Spleen (tissue), 11 donors: ENCODE data around the gene SYNRG. TPM values are rescaled to one million over a fixed set of nuclear protein-coding genes. Genes with fewer than 3 reads are reported as not detected.

Experiments
- DNase-seq: peaks from one replicate; pipeline ENCODE4 v3.0.0-alpha.2; 2020
- H3K27ac ChIP-seq, 8 donors: fragments of 200-600 bp; sonication (generic) in 7 of 8; 1 replicate in 4 of 8; 2 replicates in 4 of 8; pipeline versions ENCODE4 v1.5.0 to v1.8.0; 2016 to 2021; ENCODE audit warnings: inconsistent platforms in 4 of 8, mild to moderate bottlenecking in 4 of 8, moderate library complexity in 1 of 8
- H3K27me3 ChIP-seq, 7 donors: fragments of 200-600 bp; sonication (generic) in 6 of 7; replicated peaks in 1 of 7; 1 replicate in 4 of 7; 2 replicates in 3 of 7; pipeline versions ENCODE4 v1.5.0 to v1.8.0; 2016 to 2021; ENCODE audit warnings: inconsistent platforms in 3 of 7, mild to moderate bottlenecking in 1 of 7
- H3K36me3 ChIP-seq, 6 donors: fragments of 200-600 bp; sonication (generic) in 5 of 6; 1 replicate in 4 of 6; 2 replicates in 2 of 6; pipeline versions ENCODE4 v1.5.0 to v1.8.0; 2016 to 2021; ENCODE audit warnings: inconsistent platforms in 2 of 6
- H3K4me1 ChIP-seq, 6 donors: fragments of 200-600 bp; sonication (generic) in 5 of 6; 1 replicate in 3 of 6; 2 replicates in 3 of 6; pipeline versions ENCODE4 v1.5.0 to v1.8.0; 2016 to 2021; ENCODE audit warnings: inconsistent platforms in 3 of 6
- H3K4me3 ChIP-seq, 8 donors: fragments of 200-600 bp; sonication (generic) in 7 of 8; 1 replicate in 4 of 8; 2 replicates in 4 of 8; pipeline versions ENCODE4 v1.5.0 to v1.8.0; 2016 to 2021; ENCODE audit warnings: inconsistent platforms in 4 of 8, mild to moderate bottlenecking in 4 of 8, moderate library complexity in 2 of 8
- H3K9me3 ChIP-seq, 8 donors: fragments of 200-600 bp; sonication (generic) in 7 of 8; 1 replicate in 4 of 8; 2 replicates in 4 of 8; pipeline versions ENCODE4 v1.5.0 to v1.8.0; 2016 to 2021; ENCODE audit warnings: inconsistent platforms in 4 of 8
- CTCF ChIP-seq, 11 experiments: fragments of 200-600 bp in 7 of 11; fragments of 450-650 bp in 4 of 11; sonication (generic) in 4 of 11; IDR thresholded peaks in 8 of 11; conservative IDR thresholded peaks in 3 of 11; 1 replicate in 7 of 11; 2 replicates in 4 of 11; pipeline versions ENCODE4 v1.4.0 to v1.8.0; 2016 to 2021; ENCODE audit warnings: antibody characterized with exemption in 11 of 11, inconsistent platforms in 4 of 11, mild to moderate bottlenecking in 1 of 11
- POLR2A ChIP-seq, 3 donors: fragments of 450-650 bp; IDR thresholded peaks; one replicate each; pipeline ENCODE4 v1.5.1; 2017; ENCODE audit warnings: antibody characterized with exemption in 3 of 3, mild to moderate bottlenecking in 1 of 3
- POLR2AphosphoS5 ChIP-seq, 3 donors: sonication (generic); formaldehyde crosslinking; IDR thresholded peaks; one replicate each; pipeline ENCODE4 v1.5.1; 2017; ENCODE audit warnings: antibody characterized with exemption in 3 of 3
- WGBS, 5 donors: extraction: QIAGEN DNeasy Blood & Tissue Kit in 3 of 5; methylation state at CpG; one replicate each; pipeline versions ENCODE4 v1.1.5 to v1.1.7; 2013 to 2018; 5-methylcytosine and 5-hydroxymethylcytosine counted together
- intact Hi-C: fragments of 100-400 bp; cut with DNase I; formaldehyde crosslinking; loops from one replicate; pipeline ENCODE4 v1.15.0; 2023; ENCODE audit warnings: low total_unique reads
- polyA plus RNA-seq, 3 donors: library from polyadenylated mRNA; stranded (reverse); fragments of 200-250 nt; gene quantifications; one replicate each; pipeline ENCODE4 v1.2.1, GENCODE V29; 2013
- total RNA-seq, 7 donors: library from RNA; depleted of rRNA in 3 of 7; stranded (reverse); fragments of >200 nt in 3 of 7; fragmentation: NEBNext Ultra II Directional in 4 of 7; extraction: Animal tissue kit (Norgen Biotek cat#: 25700) in 4 of 7; gene quantifications; one replicate each; pipeline versions ENCODE4 v1.1.0 to v1.2.1, GENCODE V29; 2016 to 2021
- donor health status: healthy with polysubstance abuse.
- donor health status: DM: no; HTN: no; CAD: no; lungs with moderate emphysema.
- donor health status: DM: no; HTN: no; CAD: no.
- donor health status: Bipolar disorder and iron deficiency.
- donor health status: healthy.
- donor health status: DM: no; HTN: no; CAD: no.
- donor health status: DM: yes; HTN: yes; CAD: no.

Gene SYNRG
- total and polyA plus RNA-seq, 10 donors: 10.9 to 91.3 (median 69.8) TPM

- H3K27me3 ChIP-seq: no peaks in the 10 kb centered on the region
- H3K4me3 ChIP-seq: no peak overlapping the region
- H3K4me1 ChIP-seq: peaks cover 0 to 6% (median 0%) of the 10 kb centered on the region in 6 donors
- no peaks in the 10 kb centered on the region for H3K9me3 ChIP-seq
- H3K27ac ChIP-seq: no peak overlapping the region
- intact Hi-C loops: no loop called here
- DNase-seq: no peak
- WGBS, 5 donors: 84 to 93% (median 88%) methylated on average over 8 of the region's 8 CpGs
- peaks cover 5 to 100% (median 67%) of the 10 kb centered on the region in 6 donors for H3K36me3 ChIP-seq
- TF ChIP-seq CTCF (IDR thresholded peaks at IDR 0.05 in 8 of 11, conservative IDR thresholded peaks at IDR 0.05 in 3 of 11): no peak
- TF ChIP-seq POLR2A (IDR thresholded peaks at IDR 0.05): no peak
- TF ChIP-seq POLR2AphosphoS5 (IDR thresholded peaks at IDR 0.05): no peak
These were observed 90.4 kb downstream of the SYNRG start for GRCh38 chr17:37518826-37519225.

GRCh38 chr17:37517881-37518280 lies 91.3 kb downstream of the SYNRG start:
- WGBS, 5 donors: 93 to 98% (median 95%) methylated on average over 4 of the region's 4 CpGs
- H3K27me3 ChIP-seq: no peaks in the 10 kb centered on the region
- H3K4me1 ChIP-seq: peaks cover 0 to 6% (median 0%) of the 10 kb centered on the region in 6 donors
- no peak overlapping the region for H3K4me3 ChIP-seq
- H3K27ac ChIP-seq: no peak overlapping the region
- peaks cover 5 to 100% (median 66%) of the 10 kb centered on the region in 6 donors for H3K36me3 ChIP-seq
- no peaks in the 10 kb centered on the region for H3K9me3 ChIP-seq
- intact Hi-C loops: no loop called here
- TF ChIP-seq POLR2A (IDR thresholded peaks at IDR 0.05) (no peak), POLR2AphosphoS5 (IDR thresholded peaks at IDR 0.05) (no peak), CTCF (IDR thresholded peaks at IDR 0.05 in 8 of 11, conservative IDR thresholded peaks at IDR 0.05 in 3 of 11) (no peak)
- DNase-seq: no peak

- H3K9me3 ChIP-seq: no peaks in the 10 kb centered on the region
- H3K27me3 ChIP-seq: no peaks in the 10 kb centered on the region
- intact Hi-C loops: no loop called here
- H3K4me3 ChIP-seq: no peak overlapping the region
- no peak for DNase-seq
- H3K27ac ChIP-seq: no peak overlapping the region
- peaks cover 0 to 6% (median 0%) of the 10 kb centered on the region in 6 donors for H3K4me1 ChIP-seq
- 75 to 87% (median 82%) methylated on average over 6 of the region's 6 CpGs for WGBS, 5 donors
- peaks cover 5 to 93% (median 72%) of the 10 kb centered on the region in 6 donors for H3K36me3 ChIP-seq
- no peak for TF ChIP-seq CTCF (IDR thresholded peaks at IDR 0.05 in 8 of 11, conservative IDR thresholded peaks at IDR 0.05 in 3 of 11)
- TF ChIP-seq POLR2AphosphoS5 (IDR thresholded peaks at IDR 0.05): no peak
- TF ChIP-seq POLR2A (IDR thresholded peaks at IDR 0.05): no peak
These were observed 93.1 kb downstream of the SYNRG start for GRCh38 chr17:37516127-37516571.

GRCh38 chr17:37513711-37514110 lies 95.5 kb downstream of the SYNRG start:
- 95 to 99% (median 96%) methylated on average over 10 of the region's 10 CpGs for whole genome bisulfite sequencing, 5 donors
- Histone ChIP-seq H3K36me3 (peaks cover 3 to 69% (median 50%) of the 10 kb centered on the region in 6 donors), H3K9me3 (no peaks in the 10 kb centered on the region), H3K4me1 (peaks cover 0 to 6% (median 0%) of the 10 kb centered on the region in 6 donors), H3K27ac (no peak overlapping the region), H3K27me3 (no peaks in the 10 kb centered on the region), H3K4me3 (no peak overlapping the region)
- intact Hi-C loops: no loop called here
- no peak for DNase-seq
- TF ChIP-seq POLR2A (IDR thresholded peaks at IDR 0.05) (no peak), POLR2AphosphoS5 (IDR thresholded peaks at IDR 0.05) (peak in 1 of 3 donors; percentile 23)
